H9 (cell line): ENCODE measurements around the gene BTN3A1. TPM values are rescaled to one million over a fixed set of nuclear protein-coding genes. Genes with fewer than 3 reads are reported as not detected.

Experiments used
- DNase-seq: peaks from one replicate; pipeline ENCODE4 v3.0.0-alpha.2; 2017
- H2AFZ ChIP-seq: one replicate; pipeline ENCODE4 v1.6.1; 2013; ENCODE audit warnings: mild to moderate bottlenecking, low read length, control low read depth, moderate library complexity
- H2AK5ac ChIP-seq: 2 replicates; pipeline ENCODE4 v1.6.1; 2013; ENCODE audit warnings: low read length, control low read depth, mixed read lengths; ENCODE audit not compliant: insufficient read length
- H2BK120ac ChIP-seq: one replicate; pipeline ENCODE4 v1.6.1; 2013; ENCODE audit warnings: low read depth, mild to moderate bottlenecking, low read length, control low read depth, inconsistent platforms; ENCODE audit not compliant: poor library complexity, severe bottlenecking
- H2BK12ac ChIP-seq: 2 replicates; pipeline ENCODE4 v1.6.1; 2013; ENCODE audit warnings: low read length, control low read depth, mixed read lengths, low read depth; ENCODE audit not compliant: insufficient read length
- H2BK15ac ChIP-seq: 2 replicates; pipeline ENCODE4 v1.6.1; 2013; ENCODE audit warnings: low read depth, low read length, control low read depth
- H2BK20ac ChIP-seq: one replicate; pipeline ENCODE4 v1.6.1; 2013; ENCODE audit warnings: low read depth, mild to moderate bottlenecking, low read length, control low read depth, inconsistent platforms; ENCODE audit not compliant: poor library complexity, severe bottlenecking
- H2BK5ac ChIP-seq: 2 replicates; pipeline ENCODE4 v1.6.1; 2013; ENCODE audit warnings: low read length, control low read depth, mixed read lengths; ENCODE audit not compliant: insufficient read length
- H3K14ac ChIP-seq: 2 replicates; pipeline ENCODE4 v1.6.1; 2013; ENCODE audit warnings: low read length, control low read depth; ENCODE audit not compliant: insufficient read depth
- H3K18ac ChIP-seq: 2 replicates; pipeline ENCODE4 v1.6.1; 2013; ENCODE audit warnings: low read depth, mild to moderate bottlenecking, mixed read lengths, low read length, control low read depth; ENCODE audit not compliant: insufficient read length
- H3K23ac ChIP-seq: 2 replicates; pipeline ENCODE4 v1.6.1; 2013; ENCODE audit warnings: low read length, control low read depth, mixed read lengths, low read depth; ENCODE audit not compliant: insufficient read length
- H3K23me2 ChIP-seq: 2 replicates; pipeline ENCODE4 v1.6.1; 2013; ENCODE audit warnings: low read depth, mild to moderate bottlenecking, mixed read lengths, low read length, control low read depth; ENCODE audit not compliant: insufficient read length, poor library complexity, severe bottlenecking
- H3K27ac ChIP-seq: 2 replicates; pipeline ENCODE4 v1.5.1; 2013; ENCODE audit warnings: low read length, control low read depth, mixed read lengths, low read depth; ENCODE audit not compliant: insufficient read length
- H3K27me3 ChIP-seq: 2 replicates; pipeline ENCODE4 v1.6.1; 2013; ENCODE audit warnings: low read length, control low read depth, inconsistent platforms; ENCODE audit not compliant: insufficient read depth
- H3K4ac ChIP-seq: 2 replicates; pipeline ENCODE4 v1.6.1; 2013; ENCODE audit warnings: low read depth, mild to moderate bottlenecking, control low read depth, inconsistent platforms, low read length, moderate library complexity
- H3K4me1 ChIP-seq: 2 replicates; pipeline ENCODE4 v1.6.1; 2013; ENCODE audit warnings: low read length, control low read depth, inconsistent platforms; ENCODE audit not compliant: insufficient read depth
- H3K4me2 ChIP-seq: 2 replicates; pipeline ENCODE4 v1.6.1; 2013; ENCODE audit warnings: low read length, control low read depth, mixed read lengths; ENCODE audit not compliant: insufficient read length, insufficient read depth
- H3K56ac ChIP-seq: 2 replicates; pipeline ENCODE4 v1.6.1; 2013; ENCODE audit warnings: low read depth, mild to moderate bottlenecking, mixed read lengths, low read length, control low read depth; ENCODE audit not compliant: insufficient read length
- H3K79me1 ChIP-seq: 2 replicates; pipeline ENCODE4 v1.6.1; 2013; ENCODE audit warnings: low read depth, mild to moderate bottlenecking, moderate library complexity, low read length, control low read depth, inconsistent platforms; ENCODE audit not compliant: insufficient read depth, poor library complexity, severe bottlenecking
- H3K79me2 ChIP-seq: 2 replicates; pipeline ENCODE4 v1.6.1; 2013; ENCODE audit warnings: low read length, control low read depth, inconsistent platforms; ENCODE audit not compliant: insufficient read depth
- H3K9ac ChIP-seq: 2 replicates; pipeline ENCODE4 v1.6.1; 2013; ENCODE audit warnings: low read length, control low read depth, mixed read lengths; ENCODE audit not compliant: insufficient read length; ENCODE audit errors: extremely low read depth
- H3K9me3 ChIP-seq: one replicate; pipeline ENCODE4 v1.6.1; 2013; ENCODE audit warnings: low read depth, low read length, inconsistent platforms; ENCODE audit not compliant: control insufficient read depth
- H3T11ph ChIP-seq: one replicate; pipeline ENCODE4 v1.6.1; 2013; ENCODE audit warnings: mild to moderate bottlenecking, low read length, control low read depth, inconsistent platforms
- H4K20me1 ChIP-seq: one replicate; pipeline ENCODE4 v1.6.1; 2013; ENCODE audit not compliant: control insufficient read depth, insufficient read length, insufficient read depth
- H4K5ac ChIP-seq: 2 replicates; pipeline ENCODE4 v1.6.1; 2013; ENCODE audit warnings: low read depth, mild to moderate bottlenecking, mixed read lengths, low read length, control low read depth; ENCODE audit not compliant: insufficient read length
- H4K8ac ChIP-seq: replicated peaks from 2 replicates; pipeline ENCODE4 v1.6.1; 2013; ENCODE audit warnings: low read length, control low read depth, mixed read lengths, low read depth; ENCODE audit not compliant: insufficient read length
- H4K91ac ChIP-seq: 2 replicates; pipeline ENCODE4 v1.6.1; 2013; ENCODE audit warnings: low read depth, mild to moderate bottlenecking, moderate library complexity, mixed read lengths, low read length, control low read depth; ENCODE audit not compliant: insufficient read length
- H3K27ac Mint-ChIP-seq, 3 experiments: 2 replicates in 2 of 3; 3 replicates in 1 of 3; pipeline ENCODE4 v1.8.0; 2020 to 2021; ENCODE audit warnings: mixed read lengths in 3 of 3, mild to moderate bottlenecking in 1 of 3, moderate library complexity in 1 of 3
- H3K27me3 Mint-ChIP-seq: 2 replicates; pipeline ENCODE4 v1.8.0; 2021; ENCODE audit warnings: low read depth, mild to moderate bottlenecking, moderate library complexity, mixed read lengths
- H3K36me3 Mint-ChIP-seq, 3 experiments: 2 replicates in 2 of 3; 3 replicates in 1 of 3; pipeline ENCODE4 v1.8.0; 2020 to 2021; ENCODE audit warnings: low read depth in 3 of 3, mixed read lengths in 3 of 3; ENCODE audit not compliant: insufficient read depth in 1 of 3
- H3K4me1 Mint-ChIP-seq, 2 experiments: 2 replicates each; pipeline ENCODE4 v1.8.0; 2020; ENCODE audit warnings: mixed read lengths in 2 of 2
- H3K4me3 Mint-ChIP-seq, 2 experiments: 2 replicates in 1 of 2; 3 replicates in 1 of 2; pipeline ENCODE4 v1.8.0; 2020 to 2021; ENCODE audit warnings: mild to moderate bottlenecking in 2 of 2, mixed read lengths in 2 of 2, moderate library complexity in 1 of 2
- H3K9me3 Mint-ChIP-seq, 2 experiments: 2 replicates in 1 of 2; 3 replicates in 1 of 2; pipeline ENCODE4 v1.8.0; 2020; ENCODE audit warnings: mild to moderate bottlenecking in 2 of 2, mixed read lengths in 2 of 2, moderate library complexity in 1 of 2
- WGBS: extraction: QIAGEN DNeasy Blood & Tissue Kit; methylation state at CpG from one replicate; pipeline ENCODE4 v1.1.7; 2013; ENCODE audit warnings: missing lambda C conversion rate, low lambda C conversion rate, mixed read lengths; ENCODE audit not compliant: insufficient read length; ENCODE audit errors: extremely low coverage; 5-methylcytosine and 5-hydroxymethylcytosine counted together
- total RNA-seq: library from RNA; stranded (reverse); gene quantifications from 2 replicates; pipeline ENCODE4 v1.2.1, GENCODE V29; 2021
- TF ChIP-seq, protein P1 (sequence below): fragments of 200-600 bp; sonication (generic); conservative IDR thresholded peaks from 3 replicates; pipeline ENCODE4 v1.8.0; 2021; ENCODE audit warnings: antibody characterized with exemption, mild to moderate bottlenecking

BTN3A1 gene
- total RNA-seq, 1 experiment from 2014 or later, result 2.5 TPM

DNA sequence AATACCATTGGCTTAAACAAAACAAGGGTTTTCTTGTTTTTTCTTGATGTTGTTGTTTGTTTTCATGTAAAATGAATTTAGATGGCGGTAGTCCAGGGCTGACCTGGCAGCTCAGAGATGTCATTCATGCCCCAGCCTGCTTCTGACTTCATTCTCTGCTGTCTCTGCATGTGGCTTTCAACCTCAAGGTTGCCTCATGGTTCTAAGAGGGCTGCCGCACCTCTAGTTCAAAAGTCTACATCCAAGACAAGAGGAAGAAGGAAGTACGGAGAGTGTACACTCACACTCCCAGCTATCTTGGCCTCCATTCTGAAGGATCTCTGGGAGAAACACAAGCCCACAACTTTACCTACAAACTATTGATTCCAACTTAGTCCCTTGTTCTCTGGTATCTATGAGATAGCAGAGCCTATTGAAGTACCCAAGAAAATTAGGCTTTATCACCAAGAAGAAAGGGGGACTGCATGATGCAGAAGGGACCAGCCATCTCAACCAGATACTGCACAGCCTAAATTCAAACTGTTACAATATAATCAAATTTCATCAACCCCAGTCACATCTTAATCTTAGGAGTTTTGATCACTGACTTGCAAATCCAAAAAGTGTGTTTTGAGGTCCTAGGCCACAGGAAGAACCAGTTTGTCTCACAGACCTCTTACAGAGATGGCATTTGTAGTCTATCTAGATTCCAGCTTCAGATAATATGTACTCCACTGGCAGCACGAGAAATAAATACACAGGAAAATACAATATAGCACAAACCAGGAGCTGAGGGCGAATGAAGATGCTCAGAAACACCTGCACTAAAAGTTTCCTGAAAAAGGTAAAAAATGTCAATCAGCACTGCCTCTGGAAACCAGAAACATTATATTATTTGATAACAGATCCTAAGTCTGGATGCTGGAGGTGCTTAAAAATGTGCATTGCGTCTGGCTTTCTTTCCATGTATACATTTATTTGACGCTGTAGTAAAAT is 37.4 kb downstream of the BTN3A1 start:
- Histone ChIP-seq H2BK12ac (no peak overlapping the region), H4K5ac (no peak overlapping the region), H3K56ac (no peak overlapping the region), H3K27me3 (no peaks in the 10 kb centered on the region), H4K8ac (no peak overlapping the region), H2AK5ac (no peak overlapping the region), H2BK15ac (no peak overlapping the region), H3K18ac (no peak overlapping the region), H2AFZ (no peak overlapping the region), H2BK5ac (no peak overlapping the region), H2BK20ac (no peak overlapping the region), H4K20me1 (no peaks in the 10 kb centered on the region), H3K4me2 (no peak overlapping the region), H3K4ac (no peak overlapping the region), H3T11ph (no peak overlapping the region), H2BK120ac (no peak overlapping the region), H3K23me2 (no peaks in the 10 kb centered on the region), H3K4me1 (no peaks in the 10 kb centered on the region), H3K79me1 (no peaks in the 10 kb centered on the region), H4K91ac (no peak overlapping the region), H3K23ac (no peak overlapping the region), H3K9me3 (no peaks in the 10 kb centered on the region), H3K14ac (no peak overlapping the region), H3K27ac (no peak overlapping the region), H3K9ac (no peak overlapping the region), H3K79me2 (no peaks in the 10 kb centered on the region)
- Mint-ChIP-seq H3K4me1 (no peaks in the 10 kb centered on the region), H3K4me3 (no peak overlapping the region), H3K27ac (no peak overlapping the region), H3K36me3 (peaks cover 3 to 7% (median 6%) of the 10 kb centered on the region in 3 experiments), H3K9me3 (peaks cover 6% of the 10 kb centered on the region in 2 experiments; a peak in 3 of 5 replicates), H3K27me3 (peaks cover 2% of the 10 kb centered on the region)
- TF ChIP-seq, protein P1, sequence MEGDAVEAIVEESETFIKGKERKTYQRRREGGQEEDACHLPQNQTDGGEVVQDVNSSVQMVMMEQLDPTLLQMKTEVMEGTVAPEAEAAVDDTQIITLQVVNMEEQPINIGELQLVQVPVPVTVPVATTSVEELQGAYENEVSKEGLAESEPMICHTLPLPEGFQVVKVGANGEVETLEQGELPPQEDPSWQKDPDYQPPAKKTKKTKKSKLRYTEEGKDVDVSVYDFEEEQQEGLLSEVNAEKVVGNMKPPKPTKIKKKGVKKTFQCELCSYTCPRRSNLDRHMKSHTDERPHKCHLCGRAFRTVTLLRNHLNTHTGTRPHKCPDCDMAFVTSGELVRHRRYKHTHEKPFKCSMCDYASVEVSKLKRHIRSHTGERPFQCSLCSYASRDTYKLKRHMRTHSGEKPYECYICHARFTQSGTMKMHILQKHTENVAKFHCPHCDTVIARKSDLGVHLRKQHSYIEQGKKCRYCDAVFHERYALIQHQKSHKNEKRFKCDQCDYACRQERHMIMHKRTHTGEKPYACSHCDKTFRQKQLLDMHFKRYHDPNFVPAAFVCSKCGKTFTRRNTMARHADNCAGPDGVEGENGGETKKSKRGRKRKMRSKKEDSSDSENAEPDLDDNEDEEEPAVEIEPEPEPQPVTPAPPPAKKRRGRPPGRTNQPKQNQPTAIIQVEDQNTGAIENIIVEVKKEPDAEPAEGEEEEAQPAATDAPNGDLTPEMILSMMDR, result no peak
- DNase-seq, result no peak
- no CpG with 5 or more reads among the region's 7 CpGs for WGBS
